ENCODE data around the gene SHISA8.
A peak's percentile ranks its signal among the peaks of the same experiment; 100 is the strongest.

Gene SHISA8

GRCh38 chr22:41913842-41914534, 886 bp downstream of the SHISA8 start:
- no peak for DNase-seq (ENCODE audit: low spot score)

- no peak for DNase-seq (ENCODE audit: low spot score)
Observed at GRCh38 chr22:41913040-41913719, 1.7 kb downstream of the SHISA8 start.

GRCh38 chr22:41912338-41913039, 2.4 kb downstream of the SHISA8 start:
- no peak for DNase-seq (ENCODE audit: low spot score)

GRCh38 chr22:41911001-41911611, 3.8 kb downstream of the SHISA8 start:
- DNase-seq (ENCODE audit: low spot score), result no peak

- DNase-seq (ENCODE audit: low spot score), result peak; percentile 74
Observed at GRCh38 chr22:41910050-41911000, 4.5 kb downstream of the SHISA8 start.

GRCh38 chr22:41909310-41910049, 5.4 kb downstream of the SHISA8 start:
- DNase-seq (ENCODE audit: low spot score), result no peak

- DNase-seq (ENCODE audit: low spot score), result no peak
Observed at GRCh38 chr22:41908411-41909309, 6.2 kb downstream of the SHISA8 start.

GRCh38 chr22:41907436-41908401, 7.2 kb downstream of the SHISA8 start:
- no peak for DNase-seq (ENCODE audit: low spot score)

- no peak for DNase-seq (ENCODE audit: low spot score)
Observed at GRCh38 chr22:41906822-41907221, 8.1 kb downstream of the SHISA8 start.

GRCh38 chr22:41905411-41906202, 9.3 kb downstream of the SHISA8 start:
- DNase-seq (ENCODE audit: low spot score), result no peak

GRCh38 chr22:41904450-41905410, 10.1 kb downstream of the SHISA8 start:
- no peak for DNase-seq (ENCODE audit: low spot score)

- DNase-seq (ENCODE audit: low spot score), result no peak
Observed at GRCh38 chr22:41902932-41903421, 11.9 kb downstream of the SHISA8 start.

- no peak for DNase-seq (ENCODE audit: low spot score)
Observed at GRCh38 chr22:41902016-41902415, 12.9 kb downstream of the SHISA8 start.

GRCh38 chr22:41900652-41901312, 14.1 kb downstream of the SHISA8 start:
- DNase-seq (ENCODE audit: low spot score), result no peak

- DNase-seq (ENCODE audit: low spot score), result no peak
Observed at GRCh38 chr22:41899992-41900651, 14.8 kb downstream of the SHISA8 start.

Data from globus pallidus (tissue), 1 donor.